PC-9 (cell line): ENCODE data around the gene NRG2. TPM values are rescaled to one million over a fixed set of nuclear protein-coding genes. Genes with fewer than 3 reads are reported as not detected.

Experiments used
- BruUV-seq: library from RNA; stranded (reverse); fragments of 400-500 nt; replicated peaks from 2 replicates; lab custom pipeline; 2021; lab: Mats Ljungman, UMichigan
- CTCF ChIA-PET: fragments of 300-600 bp; sonication (Branson Sonifier 250); formaldehyde crosslinking; loops from one replicate; lab custom pipeline; 2022; ENCODE audit warnings: antibody characterized with exemption; lab: Charles Lee
- POLR2A ChIA-PET: fragments of 300-600 bp; sonication (Branson Sonifier 250); formaldehyde crosslinking; loops from one replicate; lab custom pipeline; 2022; ENCODE audit warnings: antibody characterized with exemption; ENCODE audit not compliant: unreplicated experiment; lab: Charles Lee
- DNase-seq, 2 experiments: peaks; one replicate each; pipeline versions ENCODE4 v3.0.0 to v3.0.0-alpha.2; 2015 to 2022; ENCODE audit warnings: mixed read lengths in 1 of 2
- H2AFZ ChIP-seq: fragments of 200-600 bp; sonication (generic); 2 replicates; pipeline ENCODE4 v1.8.1; 2017; ENCODE audit warnings: antibody characterized with exemption
- H3F3A ChIP-seq: fragments of 200-600 bp; sonication (generic); 2 replicates; pipeline ENCODE4 v1.8.1; 2017; ENCODE audit warnings: antibody characterized with exemption, mild to moderate bottlenecking, low read depth; ENCODE audit not compliant: insufficient read depth
- H3K27ac ChIP-seq: fragments of 200-600 bp; sonication (generic); 2 replicates; pipeline ENCODE4 v1.6.1; 2016; ENCODE audit warnings: mixed run types
- H3K27me3 ChIP-seq: fragments of 200-600 bp; sonication (generic); 2 replicates; pipeline ENCODE4 v1.6.1; 2016; ENCODE audit warnings: low read depth, mixed run types; ENCODE audit not compliant: insufficient read depth
- H3K36me3 ChIP-seq: fragments of 200-600 bp; sonication (generic); 2 replicates; pipeline ENCODE4 v1.6.1; 2016; ENCODE audit warnings: low read depth, mixed run types
- H3K4me1 ChIP-seq: fragments of 200-600 bp; sonication (generic); replicated peaks from 2 replicates; pipeline ENCODE4 v1.6.1; 2016; ENCODE audit warnings: mixed run types; ENCODE audit not compliant: insufficient read depth
- H3K4me2 ChIP-seq: fragments of 200-600 bp; sonication (generic); 2 replicates; pipeline ENCODE4 v1.6.1; 2017; ENCODE audit warnings: mixed run types
- H3K4me3 ChIP-seq: fragments of 200-600 bp; sonication (generic); 2 replicates; pipeline ENCODE4 v1.6.1; 2016; ENCODE audit warnings: mixed run types
- H3K79me2 ChIP-seq: fragments of 200-600 bp; sonication (generic); 2 replicates; pipeline ENCODE4 v1.6.1; 2017; ENCODE audit warnings: low read depth, mixed run types
- H3K9me2 ChIP-seq: fragments of 200-600 bp; sonication (generic); 2 replicates; pipeline ENCODE4 v1.8.1; 2017; ENCODE audit warnings: mild to moderate bottlenecking; ENCODE audit not compliant: insufficient read depth
- H3K9me3 ChIP-seq: fragments of 200-600 bp; sonication (generic); 2 replicates; pipeline ENCODE4 v1.8.1; 2016; ENCODE audit warnings: low read depth; ENCODE audit not compliant: insufficient read depth
- H4K20me1 ChIP-seq: fragments of 200-600 bp; sonication (generic); 2 replicates; pipeline ENCODE4 v1.8.1; 2017; ENCODE audit not compliant: insufficient read depth
- EZH2 ChIP-seq: fragments of 200-600 bp; sonication (generic); IDR thresholded peaks from 2 replicates; pipeline ENCODE4 v1.8.0; 2017; ENCODE audit warnings: antibody characterized with exemption, low read depth
- intact Hi-C: fragments of 100-400 bp; cut with micrococcal nuclease; formaldehyde crosslinking; loops from one replicate; pipeline ENCODE4 v1.10.0; 2022; ENCODE audit not compliant: unreplicated experiment
- total RNA-seq: library from RNA; stranded (reverse); gene quantifications from 2 replicates; pipeline ENCODE4 v1.2.3, GENCODE V29; 2021
- TF ChIP-seq, protein P1 (sequence below): fragments of 200-600 bp; sonication (generic); conservative IDR thresholded peaks from 2 replicates; pipeline ENCODE4 v1.6.1; 2017; ENCODE audit warnings: mixed run types, antibody characterized with exemption, mild to moderate bottlenecking, moderate library complexity

The NRG2 gene
- total RNA-seq, 1 experiment from 2014 or later, result not detected

DNA sequence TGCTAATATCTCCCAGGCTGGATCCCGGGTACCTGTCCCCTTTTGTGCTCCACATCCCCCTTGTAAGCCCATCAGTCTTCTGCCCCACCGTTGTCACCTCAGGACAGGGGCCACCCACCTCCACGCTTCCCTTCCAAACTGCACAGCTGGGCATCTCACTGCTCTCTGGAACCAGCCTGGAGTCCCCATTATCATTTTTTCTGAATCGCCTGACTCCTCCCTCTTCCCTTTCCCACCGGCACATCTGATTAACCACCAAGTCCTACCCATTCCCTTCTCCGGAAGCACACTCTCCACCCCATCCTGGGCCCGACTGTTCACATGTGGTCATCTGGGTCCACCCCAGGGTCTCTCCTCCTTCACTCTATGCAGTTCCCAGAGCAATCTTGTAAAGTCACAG lies 193.6 kb downstream of the NRG2 start:
- ChIA-PET POLR2A (no interaction called here), CTCF (no interaction called here)
- Histone ChIP-seq H3K4me2 (no peak overlapping the region), H2AFZ (no peak overlapping the region), H3K36me3 (no peaks in the 10 kb centered on the region), H4K20me1 (no peaks in the 10 kb centered on the region), H3K79me2 (no peaks in the 10 kb centered on the region), H3K4me3 (no peak overlapping the region), H3K4me1 (no peaks in the 10 kb centered on the region), H3K9me2 (no peaks in the 10 kb centered on the region), H3K27ac (no peak overlapping the region), H3K27me3 (peaks cover 7% of the 10 kb centered on the region; the same call in 1 of the 2 replicates), H3K9me3 (no peaks in the 10 kb centered on the region), H3F3A (no peaks in the 10 kb centered on the region)
- no peak for DNase-seq
- TF ChIP-seq, protein P1, sequence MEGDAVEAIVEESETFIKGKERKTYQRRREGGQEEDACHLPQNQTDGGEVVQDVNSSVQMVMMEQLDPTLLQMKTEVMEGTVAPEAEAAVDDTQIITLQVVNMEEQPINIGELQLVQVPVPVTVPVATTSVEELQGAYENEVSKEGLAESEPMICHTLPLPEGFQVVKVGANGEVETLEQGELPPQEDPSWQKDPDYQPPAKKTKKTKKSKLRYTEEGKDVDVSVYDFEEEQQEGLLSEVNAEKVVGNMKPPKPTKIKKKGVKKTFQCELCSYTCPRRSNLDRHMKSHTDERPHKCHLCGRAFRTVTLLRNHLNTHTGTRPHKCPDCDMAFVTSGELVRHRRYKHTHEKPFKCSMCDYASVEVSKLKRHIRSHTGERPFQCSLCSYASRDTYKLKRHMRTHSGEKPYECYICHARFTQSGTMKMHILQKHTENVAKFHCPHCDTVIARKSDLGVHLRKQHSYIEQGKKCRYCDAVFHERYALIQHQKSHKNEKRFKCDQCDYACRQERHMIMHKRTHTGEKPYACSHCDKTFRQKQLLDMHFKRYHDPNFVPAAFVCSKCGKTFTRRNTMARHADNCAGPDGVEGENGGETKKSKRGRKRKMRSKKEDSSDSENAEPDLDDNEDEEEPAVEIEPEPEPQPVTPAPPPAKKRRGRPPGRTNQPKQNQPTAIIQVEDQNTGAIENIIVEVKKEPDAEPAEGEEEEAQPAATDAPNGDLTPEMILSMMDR, result no peak
- TF ChIP-seq EZH2, result no peak
- intact Hi-C loops, result no loop called here
- BruUV-seq, result no TSS peak

DNA sequence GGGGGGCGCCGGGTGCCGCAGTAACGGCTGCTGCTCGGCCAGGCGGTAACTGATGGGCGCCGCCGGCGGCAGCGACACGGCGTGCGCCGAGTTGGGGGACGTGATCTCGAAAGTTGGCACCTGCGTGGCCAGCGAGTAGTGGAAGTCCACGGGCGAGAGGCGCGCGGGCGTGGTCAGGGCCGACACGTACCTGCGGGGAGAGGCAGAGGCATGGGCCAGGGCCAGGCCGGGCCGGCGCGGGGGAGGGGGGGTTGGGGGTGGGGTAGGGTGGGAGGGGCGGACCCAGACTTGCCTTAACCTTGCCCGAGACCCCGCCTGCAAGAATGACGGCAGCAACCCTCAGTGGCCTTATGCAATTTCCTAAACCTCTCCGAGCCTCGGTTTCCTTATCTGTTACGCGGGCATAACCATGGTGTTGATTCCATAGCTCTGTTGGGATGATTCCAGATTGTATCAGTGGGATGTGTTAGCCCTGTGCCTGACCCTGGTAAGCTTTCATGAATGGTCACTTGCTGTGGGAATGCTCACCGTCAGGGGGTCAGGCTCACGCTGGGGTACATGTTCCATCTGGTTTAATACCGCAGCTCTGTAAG lies 194.5 kb downstream of the NRG2 start:
- no peak for DNase-seq
- H3F3A ChIP-seq, result no peaks in the 10 kb centered on the region
- ChIA-PET CTCF (no interaction called here), POLR2A (no interaction called here)
- H4K20me1 ChIP-seq, result no peaks in the 10 kb centered on the region
- no peaks in the 10 kb centered on the region for H3K36me3 ChIP-seq
- H3K4me3 ChIP-seq, result no peak overlapping the region
- H3K4me2 ChIP-seq, result no peak overlapping the region
- no peaks in the 10 kb centered on the region for H3K9me3 ChIP-seq
- no peaks in the 10 kb centered on the region for H3K4me1 ChIP-seq
- intact Hi-C loops, result no loop called here
- no peak overlapping the region for H2AFZ ChIP-seq
- no peak overlapping the region for H3K27ac ChIP-seq
- BruUV-seq, result no TSS peak
- TF ChIP-seq, protein P1, result no peak
- no peak for TF ChIP-seq EZH2
- H3K79me2 ChIP-seq, result no peaks in the 10 kb centered on the region
- H3K9me2 ChIP-seq, result no peaks in the 10 kb centered on the region
- peaks cover 7% of the 10 kb centered on the region; the same call in 1 of the 2 replicates for H3K27me3 ChIP-seq

DNA sequence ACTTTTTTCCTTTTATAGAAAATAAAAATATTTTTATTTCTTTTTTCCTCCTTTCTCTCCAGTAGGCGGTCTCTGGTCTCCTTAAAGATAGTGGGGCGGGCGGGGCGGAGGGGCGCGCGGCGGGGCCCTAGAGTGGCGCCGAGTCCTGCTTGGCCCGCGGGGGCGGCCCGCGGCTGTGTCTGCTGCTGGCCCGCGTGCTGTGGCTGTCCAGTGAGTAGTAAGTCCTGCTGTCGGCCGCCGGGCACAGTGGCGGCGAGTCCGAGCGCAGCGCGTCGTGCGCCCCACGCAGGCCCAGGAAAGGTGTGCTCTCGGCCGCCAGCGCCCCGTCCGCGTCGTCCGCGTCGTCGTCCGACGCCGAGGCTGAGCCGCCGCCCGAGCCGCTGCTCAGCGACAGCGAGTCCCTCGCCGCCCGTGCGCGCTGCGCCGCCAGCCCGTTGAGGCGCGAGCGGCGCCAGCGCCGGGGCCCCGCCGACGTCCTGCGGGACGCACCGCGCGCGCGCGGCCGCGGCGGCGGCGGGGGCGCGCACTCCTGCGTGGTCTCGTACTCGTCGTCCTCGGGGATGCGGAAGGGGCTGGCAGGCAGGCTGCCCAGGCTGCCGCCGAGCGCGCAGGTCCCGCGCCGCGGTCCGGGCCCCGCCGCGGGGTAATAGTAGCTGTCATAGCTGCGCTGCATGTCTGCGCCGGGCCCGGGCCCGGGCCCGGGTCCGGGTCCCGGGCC lies 195.2 kb downstream of the NRG2 start:
- H3K4me2 ChIP-seq, result no peak overlapping the region
- no peaks in the 10 kb centered on the region for H3F3A ChIP-seq
- H3K4me1 ChIP-seq, result no peaks in the 10 kb centered on the region
- TF ChIP-seq, protein P1, result no peak
- TF ChIP-seq EZH2, result no peak
- H2AFZ ChIP-seq, result no peak overlapping the region
- no peaks in the 10 kb centered on the region for H3K36me3 ChIP-seq
- ChIA-PET CTCF (interaction anchor here (0.6 kb wide), 2 partner anchors 58 to 350 kb away, joined by 3 to 4 read pairs; no protein-coding TSS in a partner anchor), POLR2A (no interaction called here)
- no peak for DNase-seq
- no peaks in the 10 kb centered on the region for H3K9me2 ChIP-seq
- no peaks in the 10 kb centered on the region for H3K9me3 ChIP-seq
- intact Hi-C loops, result no loop called here
- no peaks in the 10 kb centered on the region for H4K20me1 ChIP-seq
- H3K27ac ChIP-seq, result no peak overlapping the region
- no peaks in the 10 kb centered on the region for H3K79me2 ChIP-seq
- no TSS peak for BruUV-seq
- H3K4me3 ChIP-seq, result no peak overlapping the region
- H3K27me3 ChIP-seq, result peaks cover 7% of the 10 kb centered on the region; the same call in 1 of the 2 replicates
